NCI-H446 (cell line): ENCODE data around the gene TXNDC16.
"Not testable (repeated sequence)": the region's sequence is repeated elsewhere in the genome, so short reads cannot be mapped to it uniquely, and the experiment has no call there.

Experiments
- DNase-seq, 2 experiments: peaks; one replicate each; lab custom pipeline; 2025; lab: John Stamatoyannopoulos, UW

TXNDC16 gene

DNA sequence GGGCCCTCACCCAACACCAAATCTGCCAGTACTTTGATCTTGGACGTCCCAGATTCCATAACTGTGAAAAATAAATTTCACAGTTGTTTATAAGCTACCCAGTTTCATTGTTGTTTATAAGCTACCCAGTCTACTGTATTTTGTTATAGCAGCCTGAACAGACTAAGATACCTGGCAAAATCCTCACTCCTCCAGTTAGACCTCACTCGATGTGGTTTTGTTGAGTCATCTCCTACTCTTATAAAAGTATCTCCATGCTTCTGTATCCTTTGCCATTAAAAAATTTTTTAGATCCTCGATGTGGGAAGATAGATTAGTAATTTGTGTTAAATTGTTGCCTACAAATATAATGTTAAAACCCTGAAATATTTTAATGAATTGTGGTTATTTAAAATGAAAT is 16.0 kb downstream of the TXNDC16 start:
- no peak for DNase-seq

DNA sequence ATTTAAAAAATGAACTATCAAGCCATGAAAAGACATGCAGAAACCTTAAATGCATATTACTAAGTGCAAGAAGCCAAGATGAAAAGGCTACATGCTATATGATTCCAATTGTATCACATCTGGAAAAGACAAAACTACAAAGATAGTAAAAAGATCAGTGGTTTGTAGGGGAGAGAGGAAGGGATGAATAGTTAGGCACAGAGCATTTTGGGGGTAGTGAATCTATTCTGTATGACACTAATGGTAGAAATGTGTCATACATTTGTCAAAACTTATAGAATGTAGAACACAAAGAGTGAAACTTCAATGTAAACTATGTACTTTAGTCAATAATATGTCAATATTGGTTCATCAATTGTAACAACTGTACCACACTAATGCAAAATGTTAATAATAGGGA is 20.8 kb downstream of the TXNDC16 start:
- DNase-seq, result no peak

DNA sequence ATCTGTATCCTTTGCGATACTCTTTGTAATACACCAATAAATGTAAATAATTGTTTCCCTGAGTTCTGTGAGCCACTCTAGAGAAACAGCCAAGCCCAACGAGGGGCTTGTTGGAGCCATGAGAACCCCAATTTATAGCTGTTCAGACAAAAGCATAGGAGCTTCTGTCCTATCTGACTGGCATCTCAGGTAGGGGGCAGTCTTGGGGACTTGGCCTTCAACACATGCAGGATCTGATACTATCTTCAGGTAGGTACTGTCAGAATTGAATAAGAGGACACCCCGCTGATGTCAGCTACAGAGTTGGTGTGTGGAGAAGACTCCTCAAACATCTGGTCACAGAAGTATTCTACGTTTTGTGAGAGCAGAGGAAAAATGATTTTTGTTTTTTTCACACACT is 25.3 kb downstream of the TXNDC16 start:
- no peak for DNase-seq

DNA sequence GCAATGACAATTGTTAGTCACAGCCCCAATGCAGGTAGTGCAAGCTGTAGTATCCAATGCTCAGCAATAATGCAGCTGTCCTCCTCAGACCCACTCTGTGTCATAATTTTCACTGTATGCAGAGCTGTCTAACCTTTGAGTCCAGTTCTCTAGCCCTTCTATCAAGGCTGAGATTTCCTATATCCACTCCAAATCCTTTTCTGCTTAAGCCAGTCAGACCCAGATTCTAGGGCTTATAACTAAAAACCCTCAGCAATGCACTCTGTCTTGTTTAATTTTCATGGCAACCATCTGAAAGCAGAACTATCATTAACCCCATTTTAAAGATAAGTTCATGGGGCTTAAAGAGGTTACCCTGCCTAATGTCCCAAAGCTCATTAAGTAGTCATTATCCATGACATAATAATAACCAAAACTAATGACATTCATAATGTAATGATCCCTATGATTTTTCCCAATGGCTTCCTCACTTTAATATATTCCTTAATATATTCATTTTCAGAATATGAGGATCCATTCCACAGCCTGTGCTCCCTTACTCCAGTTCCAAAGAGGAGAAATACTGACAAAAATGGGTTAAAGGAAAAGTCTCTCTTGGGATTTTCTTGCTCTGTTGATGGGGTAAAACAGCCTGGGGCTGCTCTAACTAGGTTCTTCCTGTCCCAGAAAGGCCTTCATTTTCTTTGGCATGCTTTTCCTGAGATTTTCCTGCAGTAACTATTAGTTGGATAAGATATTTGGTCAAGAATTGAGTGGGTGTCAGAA is 29.5 kb downstream of the TXNDC16 start:
- no peak for DNase-seq

DNA sequence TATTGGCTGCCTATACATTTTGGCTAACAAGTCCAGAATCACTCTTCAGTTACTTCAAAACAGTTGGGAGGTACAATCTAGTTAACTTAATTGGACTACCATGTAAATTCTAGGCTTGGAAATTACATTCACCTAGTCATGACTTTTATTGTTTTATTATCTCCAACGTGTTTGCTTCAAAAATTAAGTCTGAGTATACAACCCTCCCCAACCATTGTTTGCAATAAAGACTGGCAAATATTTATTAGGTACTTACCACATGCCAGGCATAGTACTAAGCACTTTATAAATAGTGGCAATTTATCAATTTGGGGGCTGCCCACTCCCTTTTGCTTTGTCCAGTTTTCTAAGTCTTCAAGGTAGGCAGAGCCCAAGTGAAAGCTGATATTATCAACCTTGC is 30.3 kb downstream of the TXNDC16 start:
- no peak for DNase-seq

DNA sequence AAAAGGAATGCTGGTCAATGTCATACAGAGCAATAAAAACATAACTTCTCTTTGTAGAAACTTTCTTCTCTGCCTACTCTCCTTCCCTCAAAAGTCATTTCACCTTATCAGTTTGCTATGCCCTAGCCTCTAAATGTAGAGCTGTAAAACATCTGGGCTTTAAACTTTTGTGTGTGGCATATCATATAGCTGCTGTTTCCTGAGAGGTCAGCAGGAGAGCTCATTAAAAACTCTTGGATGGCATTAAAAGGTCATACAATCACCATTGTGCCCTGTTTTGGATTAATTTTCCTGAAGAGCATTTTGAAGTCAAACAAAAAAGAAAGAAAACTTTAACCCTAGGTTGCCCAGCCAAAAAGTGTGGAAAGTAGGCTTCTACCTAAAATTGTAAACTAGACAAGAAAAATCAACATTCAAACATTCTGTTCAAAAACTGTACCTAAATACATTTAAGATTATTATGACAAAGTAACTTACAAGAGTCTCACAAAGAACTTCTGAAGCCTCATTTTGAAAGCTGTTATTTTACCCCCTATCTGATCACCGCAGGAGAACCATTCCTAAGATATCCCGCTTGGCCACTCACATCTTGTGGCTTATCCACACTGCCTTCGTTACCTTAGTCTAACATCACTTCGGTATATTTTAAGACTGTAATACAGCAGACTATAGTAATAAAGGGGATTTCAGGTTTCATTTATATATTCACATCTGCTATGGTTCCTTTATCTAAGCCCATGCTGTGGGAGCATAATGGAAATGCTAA is 38.1 kb downstream of the TXNDC16 start:
- no peak for DNase-seq

DNA sequence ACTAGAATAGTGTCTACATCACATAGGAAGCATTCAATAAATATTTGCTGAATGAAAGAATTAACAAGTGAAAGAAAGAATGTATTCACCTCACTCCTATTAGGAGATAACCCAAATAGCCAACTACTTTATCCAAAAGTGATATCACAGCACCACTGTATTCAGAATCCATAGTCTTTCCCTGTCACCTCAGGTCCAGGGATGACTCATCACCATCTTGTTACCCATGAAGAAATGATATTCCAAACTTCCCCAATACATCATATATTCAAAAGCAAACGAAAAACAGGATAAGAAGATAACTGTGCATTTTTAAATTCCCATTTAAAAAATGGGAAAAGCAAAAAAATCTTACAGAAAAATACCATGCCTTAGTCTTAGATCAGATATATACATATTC is 39.1 kb downstream of the TXNDC16 start:
- no peak for DNase-seq

DNA sequence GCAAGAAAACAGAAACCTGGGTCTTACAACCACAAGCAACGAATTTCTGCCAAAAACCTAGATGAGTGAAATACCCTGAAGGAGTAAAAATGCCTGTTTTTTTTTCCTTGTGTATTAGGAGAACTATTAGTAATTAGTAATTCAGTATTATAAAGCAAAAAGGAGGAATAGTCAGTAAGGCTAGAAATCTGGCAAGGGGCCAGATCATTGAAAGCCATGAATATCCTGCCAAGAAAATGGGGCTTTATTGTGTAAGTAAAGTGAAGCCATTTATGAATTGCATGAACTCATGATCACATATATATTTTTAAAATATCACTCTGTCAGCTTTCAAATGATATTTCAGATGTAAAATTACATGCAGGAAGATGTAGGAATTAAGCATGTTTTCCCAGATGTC is 57.9 kb downstream of the TXNDC16 start:
- peak; percentile 56 to 70 for DNase-seq

DNA sequence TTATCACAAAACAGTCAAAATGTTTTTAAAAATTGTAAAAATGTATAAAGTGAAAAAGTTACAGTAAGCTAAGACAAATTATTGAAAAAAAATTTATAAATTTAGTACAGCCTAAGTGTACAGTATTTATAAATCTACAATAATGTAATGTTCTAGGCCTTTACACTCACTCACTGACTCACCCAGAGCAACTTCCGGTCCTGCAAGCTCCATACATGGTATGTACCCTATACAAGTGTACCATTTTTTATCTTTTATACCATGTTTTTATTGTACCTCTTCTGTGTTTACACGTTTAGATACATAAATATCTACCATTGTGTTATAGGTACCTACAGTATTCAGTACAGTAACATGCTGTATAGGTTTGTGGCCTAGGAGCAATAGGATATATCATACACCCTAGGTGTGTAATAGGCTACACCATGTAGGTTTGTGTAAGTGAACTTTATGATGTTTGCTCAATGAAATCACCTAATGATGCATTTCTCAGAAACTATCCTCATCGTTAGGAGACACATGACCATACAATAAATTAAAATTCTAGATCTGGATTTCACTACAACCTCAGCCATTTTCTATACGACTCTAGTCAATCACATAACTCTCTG is 66.8 kb downstream of the TXNDC16 start:
- DNase-seq, result no peak

DNA sequence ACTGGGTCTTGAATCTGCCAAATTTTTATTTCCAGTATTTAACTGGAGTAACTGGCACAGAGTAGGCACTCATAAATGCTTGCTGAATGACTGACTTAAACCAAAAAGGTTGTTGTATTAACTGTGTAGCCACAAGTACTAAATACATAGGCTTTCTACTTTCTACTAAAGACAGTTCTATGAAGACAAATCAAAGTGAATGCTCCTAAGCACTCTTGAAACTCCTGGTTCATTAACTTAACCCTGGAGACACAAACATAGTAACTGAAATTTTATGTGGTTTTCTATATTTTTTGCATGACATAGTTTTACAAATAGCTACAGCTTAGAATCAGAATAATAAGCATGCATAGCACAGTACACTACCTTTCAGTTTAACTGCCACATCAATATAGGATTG is 70.4 kb downstream of the TXNDC16 start:
- no peak for DNase-seq

DNA sequence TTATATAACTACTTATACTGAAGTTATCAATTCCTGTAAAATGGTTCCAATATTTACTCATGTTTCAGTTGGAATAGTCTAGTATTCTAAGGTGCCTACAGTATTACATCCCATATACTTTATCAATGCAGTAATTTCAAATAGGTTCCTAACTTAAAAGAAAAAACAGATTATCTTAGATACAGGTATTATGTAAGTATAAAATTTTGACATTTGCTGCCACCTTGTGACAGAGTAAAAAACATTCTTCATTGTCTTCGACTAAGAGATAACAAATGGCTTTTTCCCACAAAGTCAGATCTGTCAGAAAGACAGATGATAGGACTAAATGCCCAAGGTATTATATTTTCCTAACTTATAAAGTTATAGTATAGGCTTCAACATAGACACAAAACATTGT is 78.7 kb downstream of the TXNDC16 start:
- DNase-seq, result no peak

DNA sequence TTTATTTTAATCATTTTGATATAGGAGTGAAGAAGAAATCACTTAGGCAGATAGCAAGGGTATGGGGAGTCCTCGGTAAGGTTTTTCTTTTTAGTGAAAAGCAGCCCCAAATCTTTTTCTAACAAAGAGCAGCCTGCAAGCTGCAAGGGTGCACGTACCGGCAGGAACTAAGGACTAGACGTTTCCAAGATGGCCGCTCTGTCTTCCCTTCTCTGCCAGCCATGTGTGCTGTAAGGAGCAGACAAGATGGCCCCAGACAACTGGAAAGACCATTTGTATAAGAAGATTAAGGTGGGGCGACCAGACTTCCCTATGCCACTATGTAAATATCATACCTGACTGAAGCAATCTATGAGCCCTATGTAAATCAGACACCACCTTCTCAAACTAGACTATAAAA is 79.6 kb downstream of the TXNDC16 start:
- DNase-seq, result no peak

DNA sequence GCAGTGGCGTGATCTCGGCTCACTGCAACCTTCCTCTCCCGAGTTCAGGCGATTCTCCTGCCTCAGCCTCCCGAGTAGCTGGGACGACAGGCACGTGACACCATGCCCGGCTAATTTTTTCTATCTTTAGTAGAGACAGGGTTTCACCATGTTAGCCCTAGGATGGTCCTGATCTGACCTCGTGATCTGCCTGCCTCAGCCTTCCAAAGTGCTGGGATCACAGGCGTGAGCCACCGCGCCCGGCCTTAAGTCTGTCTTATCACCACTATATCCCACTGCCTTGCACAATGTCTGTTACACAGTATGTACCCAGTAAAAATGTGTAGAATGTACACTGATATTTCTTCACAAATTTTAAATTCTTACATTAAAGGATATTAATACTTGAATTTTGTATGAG is 80.1 kb downstream of the TXNDC16 start:
- DNase-seq, result not testable (repeated sequence)

DNA sequence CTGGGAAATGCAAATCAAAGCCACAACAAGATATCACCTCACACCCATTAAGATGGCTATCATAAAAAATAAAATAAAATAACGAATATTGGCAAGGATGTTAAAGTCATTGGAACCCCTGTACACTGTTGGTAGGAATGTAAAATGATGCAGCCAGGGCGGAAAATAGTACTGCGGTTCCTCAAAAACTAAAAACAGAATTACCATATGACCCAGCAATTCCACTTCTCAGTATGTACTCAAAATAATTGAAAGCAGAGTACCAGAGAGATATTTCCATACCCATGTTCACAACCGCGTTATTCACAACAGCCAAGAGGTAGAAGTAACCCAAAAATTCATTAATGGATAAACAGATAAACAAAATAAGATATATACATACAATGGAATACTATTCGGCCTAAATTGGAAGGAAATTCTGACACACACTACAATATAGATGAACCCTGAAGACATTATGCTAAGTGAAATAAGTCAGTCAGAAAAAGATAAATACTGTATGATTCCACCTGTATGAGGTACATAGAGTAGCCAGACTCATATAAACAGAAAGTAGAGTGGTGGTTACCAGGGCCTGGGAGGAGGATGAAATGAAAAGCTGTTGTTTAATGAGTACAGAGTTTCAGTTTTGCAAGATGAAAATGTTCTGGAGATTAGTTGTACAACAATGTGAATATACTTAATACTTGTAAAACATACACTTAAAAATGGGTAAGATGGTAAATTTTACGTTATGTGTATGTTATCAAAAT is 84.6 kb downstream of the TXNDC16 start:
- DNase-seq, result no peak

DNA sequence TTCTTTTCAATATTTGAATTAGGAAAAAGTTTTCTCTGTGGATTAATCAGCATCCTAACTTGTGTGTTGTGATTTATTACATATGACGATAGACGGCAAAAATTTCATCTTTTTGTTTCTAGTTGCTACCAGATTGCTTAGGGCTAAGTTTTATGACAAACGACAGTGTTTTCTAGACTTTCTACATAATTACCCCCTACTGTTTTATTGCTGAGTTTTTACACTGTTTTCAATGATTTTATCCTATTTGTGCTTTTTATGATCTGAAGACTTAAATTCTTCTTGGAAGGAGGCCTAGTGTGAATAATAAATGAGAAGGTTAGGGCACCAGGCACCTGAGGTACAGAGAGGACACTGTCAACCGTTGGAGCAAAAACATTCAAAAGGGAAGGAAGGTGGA is 88.1 kb downstream of the TXNDC16 start:
- no peak for DNase-seq

DNA sequence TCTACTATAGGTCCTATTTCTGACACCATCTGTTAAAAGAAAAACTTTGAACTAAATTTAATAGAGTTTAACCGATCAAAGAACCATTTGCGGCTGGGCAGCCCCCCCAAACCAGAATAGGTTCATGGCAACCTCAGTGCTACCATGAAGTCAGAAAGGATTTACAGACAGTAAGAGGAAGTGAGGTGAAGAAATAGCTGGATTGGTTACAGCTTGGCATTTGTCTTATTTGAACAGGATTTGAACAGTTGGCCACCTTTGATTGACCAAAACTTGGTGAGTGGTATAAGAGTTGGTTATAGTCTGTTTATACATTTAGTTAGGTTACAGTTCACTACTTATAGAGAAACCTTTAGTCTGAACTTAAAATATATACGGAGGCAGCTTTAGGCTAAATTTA is 88.9 kb downstream of the TXNDC16 start:
- no peak for DNase-seq

DNA sequence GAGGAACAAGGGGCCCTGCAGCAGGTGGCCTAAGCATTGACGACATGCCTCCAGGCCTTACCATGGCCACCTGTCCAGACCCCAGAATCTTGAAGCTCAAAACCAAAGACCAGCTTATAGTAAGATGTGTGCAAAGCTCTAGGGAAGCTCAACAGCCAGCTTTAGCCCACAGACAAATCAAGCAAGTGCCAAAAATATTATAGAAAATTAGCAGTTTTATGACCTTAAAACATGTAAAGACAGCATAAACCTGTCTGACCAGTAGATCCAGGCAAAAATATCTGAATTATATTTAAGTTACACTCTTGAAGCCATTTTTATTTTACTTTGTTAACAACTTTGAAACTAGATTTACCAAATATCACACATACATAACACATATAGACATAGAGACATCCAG is 90.6 kb downstream of the TXNDC16 start:
- DNase-seq, result no peak

DNA sequence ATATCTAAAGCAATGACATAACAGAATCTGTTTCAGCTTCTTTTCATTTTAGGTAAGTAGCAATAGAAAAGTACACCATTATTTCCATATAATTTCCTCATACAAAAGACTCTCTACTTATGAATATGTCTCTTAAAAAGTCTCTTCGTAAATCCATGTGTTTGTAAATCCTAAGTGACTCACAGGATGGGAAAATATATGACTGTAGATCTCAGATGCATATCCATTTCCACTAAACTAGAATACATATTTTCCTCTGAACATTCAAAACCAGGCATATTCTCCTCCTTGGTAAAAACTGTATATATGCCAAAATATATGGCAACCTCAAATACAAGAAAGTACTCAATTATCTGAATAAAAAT is 93.6 kb downstream of the TXNDC16 start:
- no peak for DNase-seq

DNA sequence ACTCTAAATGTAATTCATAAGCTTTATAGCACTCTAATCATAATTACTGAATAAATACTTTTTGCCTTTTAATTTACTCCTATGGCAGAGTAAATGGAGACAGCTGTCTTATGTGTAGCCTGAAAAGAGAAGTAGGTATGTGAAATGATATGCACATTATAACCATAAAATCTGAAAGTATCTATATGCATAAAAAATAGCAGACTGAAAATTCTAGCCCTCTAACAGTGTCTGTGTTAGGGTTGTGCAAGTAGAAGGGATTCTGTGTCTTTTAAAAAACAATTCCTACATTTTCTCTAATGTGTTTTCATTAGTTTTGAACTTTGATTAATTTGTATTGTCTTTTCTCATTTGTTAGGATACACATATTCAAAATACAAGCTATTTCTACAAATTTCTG is 94.9 kb downstream of the TXNDC16 start:
- no peak for DNase-seq

DNA sequence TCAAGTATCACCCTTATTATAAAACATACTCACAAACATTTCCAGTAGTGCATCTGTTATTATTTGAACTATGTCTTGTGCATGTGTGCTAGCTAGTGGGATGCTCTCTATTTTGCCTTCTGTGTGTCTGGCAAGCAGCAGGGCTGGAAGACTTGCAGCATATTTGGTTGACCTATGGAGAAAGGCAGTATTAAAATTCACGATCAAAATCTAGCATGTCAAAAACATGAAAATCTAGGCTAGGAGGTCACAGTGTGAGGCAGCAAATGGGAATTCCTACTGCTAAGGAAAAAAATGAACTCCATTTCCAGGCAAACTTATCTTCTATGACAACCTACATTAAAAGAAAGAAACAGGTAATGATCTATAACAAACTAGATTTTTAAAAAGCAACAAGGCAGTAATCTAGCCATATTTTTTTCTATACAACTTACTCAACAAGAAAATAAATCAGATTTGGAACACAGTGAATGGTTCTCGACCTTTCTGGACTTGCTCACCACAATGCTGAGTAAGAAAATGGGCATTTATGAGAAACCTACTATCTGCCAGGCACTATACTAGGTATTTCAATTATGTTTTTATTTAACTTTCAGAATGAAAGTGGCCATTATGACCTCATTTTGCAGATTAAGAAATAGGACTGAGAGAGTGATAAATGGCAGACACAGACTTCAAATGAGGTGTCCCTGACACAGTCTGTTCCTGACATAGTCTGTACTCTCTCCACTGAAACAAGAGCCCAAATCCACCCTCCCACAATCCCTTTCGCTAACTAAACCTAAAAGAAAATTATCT is 96.8 kb downstream of the TXNDC16 start:
- no peak for DNase-seq

DNA sequence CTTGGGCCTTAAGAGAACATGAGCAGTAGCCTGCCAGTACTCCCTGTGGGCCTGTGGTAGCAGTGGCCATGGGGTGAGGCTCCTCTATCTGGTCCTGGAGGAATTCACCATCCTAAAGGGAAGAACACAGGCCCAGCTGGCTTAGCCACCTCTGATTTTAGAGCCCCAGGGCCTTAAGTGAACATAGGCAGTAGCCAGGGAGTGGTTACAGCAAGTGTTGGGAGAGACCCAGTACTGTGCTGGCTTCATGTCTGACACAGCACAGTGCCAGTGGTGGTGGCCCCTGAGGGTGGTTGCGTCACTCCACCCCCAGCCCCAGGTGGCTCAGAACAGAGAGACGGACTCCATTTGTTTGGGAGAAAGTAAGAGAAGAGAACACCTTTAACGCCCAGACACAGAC is 105.1 kb downstream of the TXNDC16 start:
- DNase-seq, result no peak

DNA sequence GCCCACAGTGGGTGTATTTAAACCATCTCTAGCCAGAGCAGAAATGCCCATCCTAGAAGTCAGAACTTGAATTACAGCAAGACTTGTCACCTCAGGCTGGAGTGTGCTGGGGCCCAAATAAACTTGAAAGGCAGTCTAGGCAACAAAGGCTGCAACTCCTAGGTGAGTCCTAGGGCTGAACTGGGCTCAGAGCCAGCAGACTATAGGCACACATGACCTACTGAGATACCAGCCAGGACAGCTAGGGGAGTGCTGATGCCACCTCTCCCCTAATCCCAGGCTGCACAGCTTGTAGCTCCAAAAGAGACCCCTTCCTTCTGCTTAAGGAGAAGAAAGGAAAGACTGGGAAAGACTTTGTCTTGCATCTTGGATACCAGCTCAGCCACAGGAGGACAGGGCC is 106.0 kb downstream of the TXNDC16 start:
- DNase-seq, result no peak
